IPS-18c (cell line): ENCODE results near the gene GID8.

Experiments
- H3K4me3 ChIP-seq: 2 replicates; pipeline ENCODE4 v1.7.0; 2013; ENCODE audit warnings: low read depth, mild to moderate bottlenecking, low read length, moderate library complexity; ENCODE audit not compliant: insufficient read depth
- H3K9me3 ChIP-seq: one replicate; pipeline ENCODE4 v1.6.1; 2013; ENCODE audit warnings: mild to moderate bottlenecking, low read length, moderate library complexity; ENCODE audit not compliant: control insufficient read depth, insufficient read depth

The GID8 gene

DNA sequence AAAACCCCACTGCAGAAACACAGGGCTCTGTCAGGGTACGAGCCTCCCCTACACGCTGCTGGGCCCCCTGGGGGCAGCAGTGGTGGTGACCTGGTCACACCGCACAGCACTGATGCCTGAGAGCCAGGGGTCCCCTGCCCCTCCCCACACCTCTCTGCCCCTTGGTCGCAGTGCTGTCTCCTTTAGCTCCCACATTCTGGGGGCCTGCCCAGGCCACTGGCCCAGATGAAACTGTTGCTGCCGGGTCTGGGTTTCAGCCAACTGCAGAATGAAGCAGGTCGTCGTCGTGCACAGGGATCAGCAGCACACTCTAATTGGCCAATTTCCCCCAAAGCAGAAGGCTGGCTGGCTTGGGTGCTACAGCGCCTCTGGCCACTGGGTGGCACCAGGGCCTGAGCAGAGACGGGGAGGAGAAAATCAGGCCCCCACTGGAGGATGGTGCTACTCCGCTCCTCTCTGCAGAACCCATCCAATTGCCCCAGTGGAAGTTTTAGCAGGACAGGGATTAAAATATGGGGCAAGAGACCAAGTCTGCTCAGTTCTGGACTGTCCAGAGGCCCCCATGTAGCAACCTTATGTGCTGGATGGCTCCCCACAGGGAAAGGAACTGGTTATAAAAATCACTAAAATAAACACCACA is 37.8 kb upstream of the GID8 start:
- Histone ChIP-seq H3K9me3 (no peaks in the 10 kb centered on the region), H3K4me3 (no peak overlapping the region)

DNA sequence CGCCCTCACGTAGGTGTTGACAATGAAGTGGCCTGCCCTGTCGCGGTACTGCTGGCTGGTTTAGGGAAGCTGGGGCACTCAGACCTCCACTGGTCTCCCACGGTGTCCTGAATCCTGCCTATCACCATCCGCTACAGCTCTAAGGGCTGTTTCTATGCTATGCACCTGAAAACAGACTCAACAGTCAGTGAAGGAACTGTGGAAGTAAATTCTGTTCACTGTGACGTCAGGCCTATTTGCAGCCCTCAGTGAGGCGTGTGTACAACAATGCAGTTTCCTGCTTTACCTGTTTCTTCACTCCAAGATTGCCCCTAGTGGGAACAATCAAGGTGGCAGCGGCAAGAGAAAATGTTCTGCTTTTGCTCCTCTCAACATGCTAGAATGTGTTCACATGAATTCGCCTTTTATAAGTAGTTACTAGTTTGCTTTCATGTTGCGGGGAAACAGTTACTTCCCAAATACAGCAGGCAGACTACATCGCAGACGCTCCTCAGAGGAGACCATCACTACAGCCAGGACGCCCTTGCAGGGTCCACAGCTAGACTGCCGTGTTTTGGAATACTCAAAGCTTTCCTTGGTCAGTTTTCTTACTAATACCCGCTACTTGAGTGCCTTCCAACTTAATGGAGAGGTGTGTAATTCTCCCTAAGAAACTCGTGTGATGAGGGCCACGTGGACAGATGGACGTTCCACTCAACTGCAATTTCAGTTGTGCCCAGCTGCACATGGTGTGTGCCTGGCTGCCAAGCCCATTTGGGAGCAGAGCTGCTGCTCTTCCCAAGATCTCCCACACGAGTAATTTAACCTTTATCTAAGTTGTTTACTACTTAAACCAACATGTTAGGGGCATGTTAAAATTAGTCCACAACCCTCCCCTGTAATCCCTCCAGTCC is 37.0 kb upstream of the GID8 start:
- no peak overlapping the region for H3K4me3 ChIP-seq
- H3K9me3 ChIP-seq = no peaks in the 10 kb centered on the region

DNA sequence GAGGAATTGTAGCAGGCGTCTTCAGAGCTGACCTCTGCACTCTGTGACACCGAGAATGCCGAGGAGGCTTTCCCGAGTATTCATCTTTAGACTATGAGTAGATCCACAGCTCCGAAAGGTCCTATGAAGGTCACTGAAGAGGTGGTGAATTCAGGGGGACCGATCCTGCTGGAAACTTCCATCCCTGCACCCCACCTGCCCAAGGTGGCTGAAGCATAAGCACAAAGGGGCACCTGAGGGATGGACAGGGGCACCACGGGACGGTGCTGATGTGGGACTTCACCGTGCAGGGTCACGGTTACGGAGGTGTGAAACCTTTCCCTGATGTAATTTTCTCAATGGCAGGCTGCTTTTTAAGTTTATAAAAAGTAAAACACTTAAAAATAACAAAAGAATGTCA is 36.1 kb upstream of the GID8 start:
- H3K9me3 ChIP-seq = no peaks in the 10 kb centered on the region
- H3K4me3 ChIP-seq = no peak overlapping the region

DNA sequence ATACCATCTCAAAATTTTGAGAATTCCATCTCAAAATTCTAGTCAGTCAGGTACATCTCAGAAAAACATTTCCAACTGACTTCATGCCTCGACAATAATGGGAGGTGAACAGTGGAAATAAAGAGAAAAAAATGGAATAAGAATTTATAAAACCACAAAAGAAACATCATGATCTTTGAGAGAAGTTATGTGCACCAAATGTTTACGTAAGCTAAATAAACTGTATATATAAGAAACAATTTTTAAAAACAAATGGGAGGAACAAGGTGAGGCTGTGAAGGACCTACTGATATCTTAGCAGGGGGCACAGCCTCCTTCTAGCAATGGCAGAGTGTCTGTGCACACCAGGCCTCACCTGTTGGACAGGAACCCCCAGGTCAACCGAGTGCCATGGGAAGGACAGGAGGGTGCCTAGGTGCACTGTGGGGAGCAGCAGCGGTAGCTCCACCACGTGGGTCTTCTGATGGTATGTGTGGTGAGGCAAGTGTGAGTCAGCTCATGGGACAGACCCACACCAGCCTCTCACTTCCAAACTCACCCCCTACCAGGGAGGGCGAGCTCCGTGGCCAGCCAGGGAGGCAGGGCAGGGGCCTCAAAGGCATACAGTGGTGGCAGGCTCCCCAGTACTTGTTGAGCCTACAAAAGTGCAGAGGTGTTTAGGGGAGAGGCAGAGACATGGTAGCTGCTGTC is 34.9 kb upstream of the GID8 start:
- H3K4me3 ChIP-seq = no peak overlapping the region
- no peaks in the 10 kb centered on the region for H3K9me3 ChIP-seq

DNA sequence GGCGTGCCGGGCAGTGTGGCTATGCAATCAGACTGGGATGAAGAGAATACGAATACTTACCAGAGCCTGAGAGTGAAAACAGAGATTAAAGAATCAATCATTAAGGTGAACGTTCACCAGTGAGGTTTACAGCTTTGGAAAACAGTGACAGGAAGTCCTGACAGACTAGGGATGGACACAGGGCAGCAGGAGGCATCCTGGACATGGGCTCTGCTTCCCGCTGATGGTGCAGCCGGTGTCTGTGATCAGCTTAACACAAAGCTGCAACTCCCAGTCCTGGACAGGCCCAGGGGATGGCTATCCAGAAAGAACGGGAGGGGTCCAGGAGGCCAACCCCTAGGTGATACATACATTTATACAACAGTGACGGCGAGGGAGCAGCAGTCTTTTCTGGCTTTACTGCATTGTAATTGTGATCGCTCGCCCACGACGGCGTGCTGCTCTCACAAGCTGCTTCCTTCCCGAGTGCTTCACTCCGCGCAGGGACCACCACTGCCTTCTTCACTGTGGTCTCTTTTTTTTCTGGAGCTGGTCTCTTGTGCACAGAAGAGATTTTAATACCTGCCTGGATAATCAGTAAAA is 32.3 kb upstream of the GID8 start:
- H3K9me3 ChIP-seq = no peaks in the 10 kb centered on the region
- no peak overlapping the region for H3K4me3 ChIP-seq

DNA sequence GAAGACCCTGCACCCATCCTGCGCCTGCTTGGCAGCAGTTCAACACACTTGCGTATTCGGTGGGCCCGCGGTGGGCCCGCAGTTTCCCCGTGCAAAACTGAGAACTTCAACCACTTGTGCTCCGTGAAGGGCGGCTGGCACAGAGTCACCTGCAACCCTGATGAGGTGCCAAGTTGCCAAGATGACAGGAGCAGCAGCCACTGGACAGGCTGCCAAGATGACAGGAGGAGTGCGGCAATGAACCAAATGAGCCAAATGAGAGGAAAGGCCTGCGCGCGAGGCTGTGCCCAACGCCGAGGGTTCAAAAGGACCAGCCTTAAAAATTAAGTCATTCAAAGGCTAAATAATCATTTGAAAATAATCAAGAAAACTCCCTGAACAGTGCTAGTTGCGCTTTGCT is 31.7 kb upstream of the GID8 start:
- H3K4me3 ChIP-seq = no peak overlapping the region
- H3K9me3 ChIP-seq = no peaks in the 10 kb centered on the region

DNA sequence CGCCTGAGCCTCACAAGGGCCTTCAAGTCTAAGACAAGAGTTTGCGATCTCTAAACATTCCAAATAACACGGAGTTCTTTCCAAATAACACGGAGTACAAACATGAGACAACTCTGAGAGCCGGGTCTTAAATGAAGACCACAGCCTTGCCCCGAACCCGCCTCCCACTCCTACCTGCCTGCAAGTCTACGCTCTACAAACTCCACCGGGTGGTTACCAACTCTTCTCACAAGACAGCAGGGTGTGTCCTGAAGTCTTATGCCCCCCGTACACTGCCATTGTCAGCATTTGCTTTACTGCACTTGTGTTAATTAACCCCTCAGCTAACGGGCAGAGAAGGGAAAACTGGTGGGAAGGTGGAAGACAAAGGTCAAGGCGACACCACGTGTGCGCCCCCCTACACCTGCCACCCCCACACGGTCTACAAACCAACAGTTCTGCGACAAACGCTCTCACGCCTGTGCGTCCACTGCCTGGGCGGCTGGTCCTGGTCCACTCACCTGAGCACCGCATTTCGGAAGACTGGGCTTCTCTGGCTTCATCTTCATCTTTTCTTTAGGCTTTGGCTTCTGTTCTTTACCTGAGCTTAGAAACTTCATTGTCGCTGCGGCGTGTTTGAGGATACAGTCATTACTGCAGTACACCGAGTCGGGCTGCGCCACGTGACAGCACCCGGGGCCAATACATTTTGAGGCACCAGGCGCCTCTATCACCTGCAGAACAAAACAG is 31.1 kb upstream of the GID8 start:
- Histone ChIP-seq H3K9me3 (no peaks in the 10 kb centered on the region), H3K4me3 (no peak overlapping the region)

DNA sequence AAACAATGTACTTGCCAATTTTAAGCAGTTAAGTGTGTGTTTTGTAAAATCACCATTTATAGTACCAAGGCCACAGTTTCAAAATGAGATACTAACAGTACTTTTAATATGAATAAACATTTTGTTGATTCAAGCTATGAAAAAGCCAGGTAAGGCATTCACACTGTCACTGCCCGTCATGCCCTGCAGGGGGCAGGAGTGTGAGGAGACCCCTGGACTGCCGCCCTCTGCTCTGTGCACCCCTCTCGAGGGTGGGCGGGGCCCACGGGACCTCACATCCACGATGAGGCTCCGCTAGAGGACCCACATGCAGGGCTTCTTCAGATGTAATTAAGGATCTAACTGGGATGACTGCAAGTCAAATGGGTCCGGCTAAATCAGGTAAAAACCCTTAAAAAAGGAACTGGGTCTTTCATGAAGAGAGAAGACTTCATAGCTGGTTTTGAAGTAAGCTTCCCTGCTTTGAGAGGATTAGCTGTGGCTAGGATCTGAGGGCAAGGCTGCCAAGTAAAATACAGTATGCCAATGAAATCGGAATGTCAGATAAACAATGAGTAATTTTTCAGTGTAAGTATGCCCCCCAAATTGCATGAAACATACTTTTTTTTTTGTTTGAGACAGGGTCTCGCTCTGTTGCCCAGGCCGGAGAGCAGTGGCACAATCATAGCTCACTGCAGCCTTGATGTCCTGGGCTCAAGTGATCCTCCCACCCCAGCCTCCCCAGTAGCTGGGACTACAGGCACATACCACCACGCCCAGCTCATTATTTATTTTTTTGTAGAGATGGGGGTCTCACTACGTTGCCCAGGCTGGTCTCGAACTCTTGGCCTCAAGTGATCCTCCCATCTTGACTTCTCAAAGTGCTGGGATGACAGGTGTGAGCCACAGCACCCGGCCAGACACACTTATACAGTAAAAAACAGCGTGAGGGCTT is 30.3 kb upstream of the GID8 start:
- Histone ChIP-seq H3K9me3 (no peaks in the 10 kb centered on the region), H3K4me3 (no peak overlapping the region)

DNA sequence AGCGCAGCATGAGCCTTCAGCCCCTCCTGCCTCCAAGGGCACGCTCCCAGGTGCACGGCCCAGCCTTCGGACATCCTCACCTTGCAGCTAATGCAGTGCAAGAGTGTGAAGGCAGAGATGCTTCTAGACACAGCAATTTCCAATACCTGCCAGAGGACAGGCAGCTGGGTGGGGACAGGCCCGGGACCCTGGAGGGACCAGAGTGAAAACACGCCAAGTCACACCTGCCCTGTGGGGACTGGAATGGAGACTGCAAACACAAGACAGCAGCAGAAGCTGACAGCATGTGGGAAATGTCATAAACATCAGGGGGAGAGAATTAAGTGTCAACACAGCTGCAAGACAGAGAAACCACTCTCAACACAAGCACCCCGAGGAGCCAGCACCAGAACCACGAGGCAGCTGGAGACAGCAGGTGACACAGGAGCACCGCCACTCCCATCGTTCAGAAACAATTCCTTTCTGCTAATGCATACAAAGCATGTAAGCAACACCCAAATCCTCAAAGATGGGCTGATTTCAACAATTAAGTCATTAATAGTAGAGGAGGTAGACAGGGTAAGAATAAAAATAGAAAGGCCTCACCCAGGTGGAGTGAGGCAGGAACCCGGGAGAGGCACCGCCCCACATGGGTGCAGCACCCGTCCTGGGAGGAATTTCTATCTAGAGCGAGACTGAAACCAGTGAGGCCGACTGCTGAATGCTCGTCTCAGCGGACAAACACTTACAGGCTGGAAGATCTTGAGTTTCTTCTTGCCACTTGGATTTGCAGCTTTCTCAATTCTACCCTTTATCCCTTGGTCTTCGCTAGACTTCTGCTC is 28.8 kb upstream of the GID8 start:
- H3K4me3 ChIP-seq = no peak overlapping the region

DNA sequence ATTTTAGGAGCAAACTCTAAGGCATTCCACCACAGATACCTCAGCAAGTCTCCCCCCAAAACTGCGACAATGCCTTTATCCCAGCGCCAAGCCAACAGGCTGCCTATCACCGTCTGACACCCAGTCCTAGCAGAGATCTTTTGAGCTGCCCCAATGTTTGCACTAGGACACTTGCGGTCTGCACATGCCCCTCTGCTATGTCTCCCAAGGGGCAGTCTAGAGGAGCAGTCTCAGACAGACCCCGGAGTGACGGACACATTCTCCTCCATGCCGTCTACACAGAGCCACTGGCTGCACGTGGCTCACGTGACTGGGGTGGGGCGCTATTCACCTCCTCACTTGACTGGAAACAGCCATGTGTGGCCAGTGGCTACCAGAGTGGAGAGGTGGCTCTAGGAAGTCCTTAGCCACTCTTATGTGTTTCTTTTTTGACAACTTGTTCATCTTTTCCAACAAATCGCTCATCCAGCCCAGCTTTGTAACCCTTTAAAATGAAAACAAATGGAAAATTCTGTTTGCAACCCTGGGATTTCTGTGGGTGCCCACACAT is 27.7 kb upstream of the GID8 start:
- Histone ChIP-seq H3K9me3 (no peaks in the 10 kb centered on the region), H3K4me3 (no peak overlapping the region)

More for the DNA sequence above, 28.8 kb upstream of the GID8 start:
- no peaks in the 10 kb centered on the region for H3K9me3 ChIP-seq

DNA sequence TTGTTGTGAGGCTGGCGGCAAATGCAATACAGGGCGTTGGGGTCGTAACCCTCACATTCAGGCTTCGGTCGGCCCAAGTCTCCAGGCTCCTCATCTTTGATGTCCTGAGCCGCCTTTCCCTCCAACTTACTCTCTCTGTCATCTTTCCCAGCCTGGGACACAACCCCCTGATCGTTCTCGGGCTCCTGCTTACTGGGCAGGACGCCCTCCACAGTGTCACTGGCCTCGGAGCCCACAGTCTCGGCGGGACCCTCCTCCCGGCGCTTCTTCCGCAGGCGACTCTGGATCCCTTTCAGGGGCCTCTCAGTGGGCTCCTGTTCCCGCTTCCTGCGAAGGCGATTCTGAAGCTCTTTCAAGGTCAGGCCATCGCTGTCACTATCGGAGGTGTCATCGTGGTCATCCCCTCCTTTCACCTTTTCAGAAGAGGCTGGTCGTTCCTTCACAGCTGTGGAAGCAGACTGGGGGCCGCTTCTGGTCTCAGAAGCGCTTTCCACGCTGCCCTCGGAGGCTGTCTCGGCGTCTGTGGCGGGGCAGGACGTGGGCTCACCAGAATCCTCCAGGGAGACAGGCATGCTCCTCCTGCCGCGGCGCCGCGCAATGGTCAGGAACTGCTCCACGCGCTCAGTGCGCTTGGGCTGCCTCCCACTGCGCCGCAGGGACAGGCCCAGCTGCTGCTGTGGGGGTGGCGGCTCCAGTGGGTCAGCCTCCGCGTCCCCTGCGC is 27.0 kb upstream of the GID8 start:
- no peaks in the 10 kb centered on the region for H3K9me3 ChIP-seq
- no peak overlapping the region for H3K4me3 ChIP-seq

DNA sequence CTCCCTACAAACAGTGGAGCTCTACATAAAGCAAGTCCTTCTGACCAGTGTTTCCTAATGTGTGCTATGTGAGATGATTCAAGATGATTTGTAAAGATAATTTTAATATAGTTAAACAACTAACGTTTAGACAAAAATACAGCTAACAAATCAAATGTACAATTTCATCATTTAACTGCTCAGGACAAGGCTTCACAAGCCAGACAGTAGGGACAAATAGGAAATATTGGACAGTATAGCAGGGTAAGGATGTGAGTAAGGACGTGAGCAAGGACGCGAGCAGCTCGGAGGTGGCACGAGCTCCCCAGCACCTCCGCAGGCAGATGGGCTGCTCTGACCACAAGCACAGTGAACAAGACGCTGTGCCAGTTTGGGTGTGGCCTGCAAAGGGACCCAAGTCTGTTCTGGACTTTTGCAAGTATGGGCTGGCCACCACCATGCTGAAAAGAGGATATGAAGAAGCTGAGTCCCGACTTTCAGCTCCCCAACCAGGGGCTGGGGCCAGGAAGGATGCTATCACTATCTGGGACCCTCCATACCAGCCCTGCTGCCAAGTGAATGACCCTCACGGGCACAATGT is 26.2 kb upstream of the GID8 start:
- H3K4me3 ChIP-seq = no peak overlapping the region
- no peaks in the 10 kb centered on the region for H3K9me3 ChIP-seq

DNA sequence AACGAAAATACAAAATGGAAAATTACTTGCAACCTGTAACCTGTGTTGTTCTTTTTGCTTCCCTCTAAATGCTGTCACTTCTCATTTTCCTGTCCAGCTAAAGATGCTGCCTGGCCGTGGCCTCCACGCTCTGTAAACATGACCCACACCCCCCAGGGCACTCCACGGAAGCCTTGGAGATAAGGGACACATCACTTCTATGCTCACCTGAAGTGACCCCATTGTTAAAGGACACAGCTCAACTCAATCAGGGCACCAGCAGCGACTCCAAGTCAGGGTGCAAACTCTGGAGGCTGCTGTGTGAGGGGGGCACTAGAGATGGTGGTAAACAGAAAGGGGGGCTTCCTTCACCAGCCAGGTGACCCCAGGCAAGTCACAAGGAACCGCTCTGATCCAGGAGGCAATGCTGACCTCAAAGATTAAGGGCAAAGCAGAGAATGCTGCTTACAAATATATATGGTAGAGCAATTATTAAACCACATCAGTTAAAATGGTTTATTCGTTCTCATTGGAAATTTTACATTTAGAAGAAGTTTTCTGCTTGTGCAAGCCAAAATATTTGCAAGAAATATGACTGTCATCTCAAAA is 24.8 kb upstream of the GID8 start:
- Histone ChIP-seq H3K9me3 (no peaks in the 10 kb centered on the region), H3K4me3 (no peak overlapping the region)

DNA sequence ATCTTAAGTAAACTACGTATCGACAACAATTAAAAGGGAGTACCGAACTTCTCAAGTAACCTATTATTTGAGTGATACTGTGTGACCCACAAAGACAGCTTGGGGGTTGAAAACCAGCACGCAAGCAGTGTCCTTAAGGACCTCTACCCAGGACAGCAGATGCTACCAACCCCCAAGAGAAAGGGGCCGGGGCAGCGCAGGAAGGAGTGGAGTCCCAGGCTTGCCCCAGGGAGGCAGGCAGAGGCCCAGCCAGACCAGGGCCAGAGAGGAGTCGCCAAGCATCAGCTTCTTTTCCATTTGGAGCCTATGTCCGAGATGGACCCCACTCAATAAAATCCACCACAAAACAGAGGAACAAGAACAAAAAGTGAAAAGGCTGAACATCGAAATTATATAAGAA is 23.5 kb upstream of the GID8 start:
- H3K9me3 ChIP-seq = no peaks in the 10 kb centered on the region
- no peak overlapping the region for H3K4me3 ChIP-seq
